OCI-LY7 (cell line): ENCODE results near the gene CEP72. TPM values are rescaled to one million over a fixed set of nuclear protein-coding genes. Genes with fewer than 3 reads are reported as not detected.

ENCODE experiments used
- BruUV-seq: library from RNA; stranded (reverse); fragments of 400-500 nt; replicated peaks from 2 replicates; lab custom pipeline; 2021; lab: Mats Ljungman, UMichigan
- CTCF ChIA-PET: fragments of 300-600 bp; sonication (Branson Sonifier 250); formaldehyde crosslinking; loops from one replicate; lab custom pipeline; 2022; ENCODE audit warnings: antibody characterized with exemption; ENCODE audit not compliant: unreplicated experiment; lab: Charles Lee
- POLR2A ChIA-PET: fragments of 300-600 bp; sonication (Branson Sonifier 250); formaldehyde crosslinking; loops from one replicate; lab custom pipeline; 2022; ENCODE audit warnings: antibody characterized with exemption; lab: Charles Lee
- DNase-seq: peaks from one replicate; pipeline ENCODE4 v3.0.0-alpha.2; 2015; ENCODE audit warnings: low spot score
- H2AFZ ChIP-seq: fragments of 200-600 bp; sonication (generic), shearing (Covaris generic); 2 replicates; pipeline ENCODE4 v1.6.1; 2014; ENCODE audit warnings: mild to moderate bottlenecking, antibody characterized with exemption, low read length, moderate library complexity
- H3K27ac ChIP-seq: fragments of 200-600 bp; sonication (generic); 2 replicates; pipeline ENCODE4 v1.5.1; 2014; ENCODE audit warnings: mixed run types, low read depth, mild to moderate bottlenecking, moderate library complexity, low read length, inconsistent platforms; ENCODE audit not compliant: poor library complexity, severe bottlenecking
- H3K36me3 ChIP-seq: fragments of 200-600 bp; sonication (generic); 2 replicates; pipeline ENCODE4 v1.6.1; 2014; ENCODE audit warnings: mild to moderate bottlenecking, antibody characterized with exemption, low read length, moderate library complexity, mixed read lengths; ENCODE audit not compliant: insufficient read depth
- H3K4me1 ChIP-seq: fragments of 200-600 bp; sonication (generic); 2 replicates; pipeline ENCODE4 v1.5.1; 2014; ENCODE audit warnings: mild to moderate bottlenecking, low read length; ENCODE audit not compliant: insufficient read depth, poor library complexity, severe bottlenecking
- H3K4me2 ChIP-seq: fragments of 200-600 bp; sonication (generic); 2 replicates; pipeline ENCODE4 v1.6.1; 2014; ENCODE audit warnings: mild to moderate bottlenecking, low read length
- H3K4me3 ChIP-seq: fragments of 200-600 bp; sonication (generic); 2 replicates; pipeline ENCODE4 v1.5.1; 2014; ENCODE audit warnings: mild to moderate bottlenecking, low read depth, low read length; ENCODE audit not compliant: poor library complexity, severe bottlenecking
- H3K79me2 ChIP-seq: fragments of 200-600 bp; sonication (generic); 2 replicates; pipeline ENCODE4 v1.6.1; 2016; ENCODE audit warnings: low read depth, mild to moderate bottlenecking, low read length, moderate library complexity, mixed read lengths; ENCODE audit not compliant: insufficient read depth
- H3K9me2 ChIP-seq: fragments of 200-600 bp; sonication (generic); 2 replicates; pipeline ENCODE4 v1.6.1; 2016; ENCODE audit warnings: mild to moderate bottlenecking, low read length, mixed read lengths; ENCODE audit not compliant: insufficient read depth
- H3K9me3 ChIP-seq: fragments of 200-600 bp; sonication (generic); 2 replicates; pipeline ENCODE4 v1.6.1; 2014; ENCODE audit warnings: mild to moderate bottlenecking, mixed run types, low read length, mixed read lengths
- H4K20me1 ChIP-seq: fragments of 200-600 bp; sonication (generic); 2 replicates; pipeline ENCODE4 v1.6.1; 2014; ENCODE audit warnings: mild to moderate bottlenecking, antibody characterized with exemption, low read length, moderate library complexity, mixed read lengths; ENCODE audit not compliant: insufficient read depth
- CTCF ChIP-seq: fragments of 200-600 bp; sonication (generic); conservative IDR thresholded peaks from 2 replicates; pipeline ENCODE4 v1.5.1; 2014; ENCODE audit warnings: mild to moderate bottlenecking, antibody characterized with exemption, low read length, moderate library complexity, mixed read lengths
- EZH2phosphoT487 ChIP-seq: fragments of 200-600 bp; sonication (generic); IDR thresholded peaks from 2 replicates; pipeline ENCODE4 v1.6.1; 2018; ENCODE audit warnings: low read depth, borderline replicate concordance, mild to moderate bottlenecking, mixed run types, antibody characterized with exemption, low read length, moderate library complexity, mixed read lengths
- intact Hi-C: fragments of 100-400 bp; cut with micrococcal nuclease; formaldehyde crosslinking; loops from one replicate; pipeline ENCODE4 v1.10.0; 2022; ENCODE audit not compliant: unreplicated experiment
- total RNA-seq, 2 experiments: library from RNA; depleted of rRNA in 1 of 2; stranded (reverse); fragments of >200 nt in 1 of 2; shearing (Covaris generic) in 1 of 2; gene quantifications; 2 replicates each; pipeline ENCODE4 v1.2.3, GENCODE V29; 2014 to 2022

Gene CEP72
- total RNA-seq, 2 experiments from 2014 or later = 26.9 to 42.7 TPM

- Histone ChIP-seq H3K4me2 (no peak overlapping the region), H3K27ac (no peak overlapping the region), H3K9me2 (no peaks in the 10 kb centered on the region), H3K36me3 (no peaks in the 10 kb centered on the region), H4K20me1 (no peaks in the 10 kb centered on the region), H3K79me2 (no peaks in the 10 kb centered on the region), H3K4me3 (no peak overlapping the region), H3K9me3 (no peaks in the 10 kb centered on the region), H2AFZ (no peak overlapping the region), H3K4me1 (no peaks in the 10 kb centered on the region)
- CTCF ChIA-PET = no interaction called here
- DNase-seq = no peak
- TF ChIP-seq EZH2phosphoT487 (no peak), CTCF (no peak)
- POLR2A ChIA-PET = no interaction called here
- BruUV-seq = no TSS peak
- intact Hi-C loops = no loop called here
Measured at GRCh38 chr5:683551-684481, 71.7 kb downstream of the CEP72 start.

GRCh38 chr5:684751-685216 lies 72.6 kb downstream of the CEP72 start:
- ChIA-PET POLR2A (no interaction called here), CTCF (no interaction called here)
- intact Hi-C loops = no loop called here
- Histone ChIP-seq H3K79me2 (no peaks in the 10 kb centered on the region), H3K4me2 (no peak overlapping the region), H3K27ac (no peak overlapping the region), H4K20me1 (no peaks in the 10 kb centered on the region), H2AFZ (no peak overlapping the region), H3K9me3 (no peaks in the 10 kb centered on the region), H3K4me3 (no peak overlapping the region), H3K9me2 (no peaks in the 10 kb centered on the region), H3K36me3 (no peaks in the 10 kb centered on the region), H3K4me1 (no peaks in the 10 kb centered on the region)
- BruUV-seq = no TSS peak
- no peak for DNase-seq
- TF ChIP-seq EZH2phosphoT487 (no peak), CTCF (no peak)
